DMS153 treated with DMSO at 0.1 percent for 48 hours (cell line): ENCODE measurements around the gene DUOXA2.
"Not testable (repeated sequence)": the region's sequence is repeated elsewhere in the genome, so short reads cannot be mapped to it uniquely, and the experiment has no call there.

ENCODE experiments used
- DNase-seq: peaks from one replicate; lab custom pipeline; 2025; ENCODE audit not compliant: unreplicated experiment; lab: John Stamatoyannopoulos, UW

Gene DUOXA2

GRCh38 chr15:45114076-45114750, at the start of gene DUOXA2, which contains the start of gene DUOX2:
Gene DUOXA2, plus strand, starts transcription at chr15:45114326. Its CDS starts 280 bp downstream, at chr15:45114606.
Gene DUOX2, minus strand, starts transcription at chr15:45114172. Its CDS starts 761 bp downstream, at chr15:45113411.
- no peak for DNase-seq

- no peak for DNase-seq
These were observed 49.7 kb upstream of the DUOXA2 start for GRCh38 chr15:45064386-45064785.

- DNase-seq: not testable (repeated sequence)
These were observed 44.2 kb upstream of the DUOXA2 start for GRCh38 chr15:45069942-45070360.

- not testable (repeated sequence) for DNase-seq
These were observed 40.5 kb upstream of the DUOXA2 start for GRCh38 chr15:45073602-45074001.

GRCh38 chr15:45075440-45076320, 38.4 kb upstream of the DUOXA2 start:
- DNase-seq: not testable (repeated sequence)

GRCh38 chr15:45077391-45077790, 36.7 kb upstream of the DUOXA2 start:
- not testable (repeated sequence) for DNase-seq

- DNase-seq: not testable (repeated sequence)
These were observed 34.9 kb upstream of the DUOXA2 start for GRCh38 chr15:45079201-45079600.

GRCh38 chr15:45079628-45080246, 34.4 kb upstream of the DUOXA2 start:
- not testable (repeated sequence) for DNase-seq

GRCh38 chr15:45080593-45080992, 33.5 kb upstream of the DUOXA2 start:
- DNase-seq: not testable (repeated sequence)

- DNase-seq: not testable (repeated sequence)
These were observed 31.7 kb upstream of the DUOXA2 start for GRCh38 chr15:45082412-45082811.

- DNase-seq: no peak
These were observed 30.9 kb upstream of the DUOXA2 start for GRCh38 chr15:45083223-45083622.

- no peak for DNase-seq
These were observed 30.0 kb upstream of the DUOXA2 start for GRCh38 chr15:45084163-45084562.

GRCh38 chr15:45087513-45087912, 26.6 kb upstream of the DUOXA2 start:
- DNase-seq: no peak

GRCh38 chr15:45088801-45089711, 25.1 kb upstream of the DUOXA2 start:
- no peak for DNase-seq

- DNase-seq: no peak
These were observed 24.3 kb upstream of the DUOXA2 start for GRCh38 chr15:45089712-45090373.

- no peak for DNase-seq
These were observed 23.0 kb upstream of the DUOXA2 start for GRCh38 chr15:45091161-45091560.

GRCh38 chr15:45091576-45091975, 22.6 kb upstream of the DUOXA2 start:
- DNase-seq: no peak

GRCh38 chr15:45093013-45093412, 21.1 kb upstream of the DUOXA2 start:
- DNase-seq: no peak

GRCh38 chr15:45093622-45094357, 20.3 kb upstream of the DUOXA2 start:
- no peak for DNase-seq
